LNCaP clone FGC (cell line): ENCODE results near the gene HDAC4.

Source experiments
- DNase-seq: peaks from one replicate; pipeline ENCODE4 v3.0.0-alpha.2; 2011; ENCODE audit warnings: low read depth
- H3K4me3 ChIP-seq: 2 replicates; pipeline ENCODE4 v1.5.1; 2011; ENCODE audit warnings: mild to moderate bottlenecking, low read depth, low read length, control low read depth
- CTCF ChIP-seq: IDR thresholded peaks from 2 replicates; pipeline ENCODE4 v1.5.1; 2012; ENCODE audit warnings: mild to moderate bottlenecking; ENCODE audit not compliant: control insufficient read depth, insufficient read depth; ENCODE audit errors: extremely low read depth

Gene HDAC4

GRCh38 chr2:239368321-239368720, 32.5 kb downstream of the HDAC4 start:
- DNase-seq = no peak
- no peak for TF ChIP-seq CTCF
- no peak overlapping the region for H3K4me3 ChIP-seq

GRCh38 chr2:239366740-239367139, 34.1 kb downstream of the HDAC4 start:
- DNase-seq = no peak
- TF ChIP-seq CTCF = no peak

GRCh38 chr2:239365782-239366435, 34.9 kb downstream of the HDAC4 start:
- DNase-seq = no peak
- no peak for TF ChIP-seq CTCF
- H3K4me3 ChIP-seq = no peak overlapping the region

More at GRCh38 chr2:239366740-239367139, 34.1 kb downstream of the HDAC4 start:
- H3K4me3 ChIP-seq = no peak overlapping the region

GRCh38 chr2:239365071-239365781, 35.6 kb downstream of the HDAC4 start:
- TF ChIP-seq CTCF = no peak
- no peak overlapping the region for H3K4me3 ChIP-seq
- no peak for DNase-seq

GRCh38 chr2:239363946-239364637, 36.7 kb downstream of the HDAC4 start:
- peak; percentile 34 for TF ChIP-seq CTCF
- no peak for DNase-seq
- H3K4me3 ChIP-seq = peak overlapping the region; percentile 15; the same call in 1 of the 2 replicates

- TF ChIP-seq CTCF = no peak
- no peak overlapping the region for H3K4me3 ChIP-seq
- no peak for DNase-seq
Observed at GRCh38 chr2:239362507-239362906, 38.3 kb downstream of the HDAC4 start.
